Ectodermal cell (in vitro differentiated cells): ENCODE results near the gene CCDC14.
"Not testable (repeated sequence)": the region's sequence is repeated elsewhere in the genome, so short reads cannot be mapped to it uniquely, and the experiment has no call there.

Source experiments
- H3K27ac ChIP-seq: 2 replicates; pipeline ENCODE4 v1.7.0; 2013; ENCODE audit warnings: mild to moderate bottlenecking, low read depth, low read length; ENCODE audit not compliant: insufficient read depth, poor library complexity, severe bottlenecking
- H3K27me3 ChIP-seq: 2 replicates; pipeline ENCODE4 v1.7.0; 2013; ENCODE audit warnings: mild to moderate bottlenecking, low read length; ENCODE audit not compliant: insufficient read depth, control insufficient read depth, poor library complexity, severe bottlenecking
- H3K36me3 ChIP-seq: one replicate; pipeline ENCODE4 v1.7.0; 2013; ENCODE audit warnings: low read length; ENCODE audit not compliant: control insufficient read depth, insufficient read depth
- H3K4me1 ChIP-seq: one replicate; pipeline ENCODE4 v1.7.0; 2013; ENCODE audit warnings: low read length; ENCODE audit not compliant: control insufficient read depth, insufficient read depth
- H3K4me3 ChIP-seq: 2 replicates; pipeline ENCODE4 v1.7.0; 2013; ENCODE audit warnings: low read depth, low read length, control low read depth; ENCODE audit not compliant: insufficient read depth
- H3K9me3 ChIP-seq: 2 replicates; pipeline ENCODE4 v1.7.0; 2013; ENCODE audit warnings: mild to moderate bottlenecking, low read length, moderate library complexity; ENCODE audit not compliant: control insufficient read depth
- WGBS, 2 experiments: methylation state at CpG; one replicate each; pipeline ENCODE4 v1.1.7; 2013; ENCODE audit warnings: missing lambda C conversion rate in 2 of 2; 5-methylcytosine and 5-hydroxymethylcytosine counted together

The CCDC14 gene

GRCh38 chr3:123966799-123967198 is 5.8 kb upstream of the CCDC14 start:
- not testable (repeated sequence) for H3K36me3 ChIP-seq, H3K9me3 ChIP-seq, H3K4me3 ChIP-seq, H3K4me1 ChIP-seq, H3K27ac ChIP-seq
- 75 to 100% methylated on average over 1 of the region's 1 CpG for WGBS, 2 experiments
- H3K27me3 ChIP-seq: peaks cover 21% of the 10 kb centered on the region

DNA sequence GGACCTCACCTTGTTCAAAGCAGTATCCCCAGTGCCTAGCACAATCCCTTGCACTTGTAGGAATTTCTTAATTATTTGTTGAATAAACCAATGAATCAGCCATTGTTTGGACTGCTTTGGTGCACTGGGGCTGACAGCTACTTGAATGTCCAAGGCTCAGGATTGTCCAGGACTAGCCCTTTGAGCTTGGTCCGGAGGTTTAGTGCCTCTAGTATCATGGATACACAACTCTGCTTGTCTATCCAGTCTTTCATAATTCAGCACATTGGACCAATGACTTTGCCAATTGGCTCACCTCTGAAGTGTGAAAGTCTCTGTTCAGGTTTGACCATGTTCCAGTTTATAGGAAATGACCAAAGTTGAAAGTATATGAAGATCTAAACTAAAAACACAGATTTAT is 3.8 kb upstream of the CCDC14 start:
- H3K9me3 ChIP-seq, H3K27ac ChIP-seq, H3K36me3 ChIP-seq, H3K4me3 ChIP-seq, H3K4me1 ChIP-seq: not testable (repeated sequence)
- WGBS, 2 experiments: 100% methylated on average over 1 of the region's 1 CpG
- H3K27me3 ChIP-seq: peaks cover 26% of the 10 kb centered on the region

DNA sequence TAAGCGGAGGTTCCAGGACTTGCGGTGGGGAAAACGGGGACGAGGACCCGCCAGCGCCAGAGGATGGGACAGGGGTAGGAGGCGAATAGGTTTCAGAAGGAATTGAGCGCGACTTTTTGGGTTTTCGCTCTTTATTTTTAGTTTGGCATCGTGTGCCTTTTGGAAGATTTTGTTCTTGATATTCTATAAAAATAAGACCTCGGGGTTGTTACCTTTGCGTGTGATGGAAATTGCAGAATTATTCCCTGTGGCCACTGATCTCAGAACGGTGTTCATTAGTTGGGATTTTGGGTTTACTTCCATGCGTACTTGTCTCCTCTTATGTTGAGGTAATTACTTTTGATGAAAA is 453 bp upstream of the CCDC14 start:
- WGBS, 2 experiments: 5 to 7% methylated on average over 15 of the region's 15 CpGs
- Histone ChIP-seq H3K27ac (no peak overlapping the region), H3K4me1 (peaks cover 9% of the 10 kb centered on the region), H3K27me3 (peaks cover 26% of the 10 kb centered on the region), H3K4me3 (peak overlapping the region; percentile 73), H3K36me3 (no peaks in the 10 kb centered on the region), H3K9me3 (no peaks in the 10 kb centered on the region)

DNA sequence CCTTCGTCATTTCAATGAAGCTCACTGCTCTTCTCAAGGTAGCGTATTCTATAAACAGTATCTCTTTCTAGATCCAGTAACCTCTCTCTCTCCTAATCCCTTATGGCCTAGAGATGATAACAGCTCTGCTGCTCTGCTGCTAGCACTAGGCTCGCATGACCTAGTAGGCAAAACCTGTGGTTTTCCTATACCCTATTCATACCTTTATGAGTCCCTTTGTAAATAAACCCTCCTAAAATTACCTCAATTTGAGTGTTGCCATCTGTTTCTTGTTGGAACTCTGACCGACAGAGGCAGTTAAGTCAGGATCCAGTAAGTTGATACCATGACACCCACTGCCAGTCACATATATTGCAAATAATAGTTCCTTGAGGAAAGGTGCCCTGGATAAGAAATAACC is 7.3 kb downstream of the CCDC14 start:
- WGBS, 2 experiments: 94 to 95% methylated on average over 4 of the region's 4 CpGs
- Histone ChIP-seq H3K4me3 (no peak overlapping the region), H3K36me3 (peaks cover 20% of the 10 kb centered on the region), H3K27ac (no peak overlapping the region), H3K4me1 (peaks cover 7% of the 10 kb centered on the region), H3K9me3 (no peaks in the 10 kb centered on the region), H3K27me3 (no peaks in the 10 kb centered on the region)

DNA sequence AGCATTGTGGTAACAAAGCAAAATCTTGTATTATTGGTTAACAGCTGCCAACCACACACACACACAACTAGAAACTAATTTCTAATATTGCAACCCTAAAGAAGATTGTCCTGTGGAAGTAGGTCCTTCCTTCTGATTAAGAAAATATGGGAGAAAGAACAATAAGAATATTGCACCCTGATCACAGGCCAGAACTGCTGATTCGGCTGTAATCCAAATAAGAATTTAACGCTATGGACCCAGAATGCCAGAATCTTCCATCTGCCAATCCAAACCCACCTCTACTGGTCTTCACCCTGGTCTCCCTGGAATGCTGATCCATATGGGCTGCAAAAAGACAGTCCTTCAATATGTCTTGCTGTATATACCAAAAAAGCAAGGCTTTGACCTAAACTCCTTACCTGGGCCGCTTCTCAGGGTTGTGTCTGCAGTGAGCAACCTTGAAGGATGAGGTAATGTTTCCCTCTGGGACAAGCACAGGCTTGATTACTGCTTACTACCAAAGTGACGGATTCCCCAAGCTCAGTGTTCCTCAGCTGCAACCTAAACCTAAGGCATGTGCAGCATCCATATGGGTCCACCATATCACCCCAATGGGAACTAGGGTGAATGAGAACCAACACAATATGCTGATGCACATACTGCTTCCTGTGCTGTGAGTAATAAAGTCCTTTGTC is 8.0 kb downstream of the CCDC14 start:
- Histone ChIP-seq H3K9me3 (no peaks in the 10 kb centered on the region), H3K36me3 (peaks cover 27% of the 10 kb centered on the region), H3K4me3 (no peak overlapping the region), H3K4me1 (no peaks in the 10 kb centered on the region), H3K27me3 (no peaks in the 10 kb centered on the region), H3K27ac (no peak overlapping the region)
- WGBS, 2 experiments: 94% methylated on average over 4 of the region's 4 CpGs

GRCh38 chr3:123951522-123952447 is 9.2 kb downstream of the CCDC14 start:
- Histone ChIP-seq H3K9me3 (no peaks in the 10 kb centered on the region), H3K4me3 (no peak overlapping the region), H3K27ac (no peak overlapping the region), H3K4me1 (no peaks in the 10 kb centered on the region), H3K36me3 (peaks cover 32% of the 10 kb centered on the region), H3K27me3 (no peaks in the 10 kb centered on the region)
- 93 to 98% methylated on average over 5 to 6 of the region's 6 CpGs for WGBS, 2 experiments

- Histone ChIP-seq H3K4me1 (no peaks in the 10 kb centered on the region), H3K9me3 (no peaks in the 10 kb centered on the region), H3K27ac (no peak overlapping the region), H3K27me3 (no peaks in the 10 kb centered on the region), H3K4me3 (no peak overlapping the region), H3K36me3 (peaks cover 32% of the 10 kb centered on the region)
- 88 to 91% methylated on average over 1 to 2 of the region's 2 CpGs for WGBS, 2 experiments
Observed at GRCh38 chr3:123949641-123950040, 11.4 kb downstream of the CCDC14 start.

DNA sequence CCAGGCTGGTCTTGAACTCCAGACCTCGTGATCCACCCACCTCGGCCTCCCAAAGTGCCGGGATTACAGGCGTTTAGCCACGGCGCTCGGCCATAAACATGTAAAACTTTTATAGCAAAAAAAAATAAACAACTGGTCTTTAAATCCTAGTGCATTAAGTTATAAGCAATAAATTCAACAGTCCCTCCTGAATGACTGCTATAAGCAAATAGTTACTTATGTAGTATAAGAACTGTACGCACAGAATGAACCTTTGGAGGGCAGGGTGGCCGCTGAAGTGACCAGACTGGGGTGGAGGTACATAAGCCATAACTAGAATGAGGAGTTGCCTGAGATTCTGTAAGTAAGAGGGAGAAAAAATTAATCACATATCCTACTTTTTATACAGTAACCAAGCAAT is 12.6 kb downstream of the CCDC14 start:
- H3K36me3 ChIP-seq: peaks cover 38% of the 10 kb centered on the region
- no peaks in the 10 kb centered on the region for H3K4me1 ChIP-seq
- no peaks in the 10 kb centered on the region for H3K9me3 ChIP-seq
- no peak overlapping the region for H3K27ac ChIP-seq
- 97% methylated on average over 9 of the region's 9 CpGs for WGBS, 2 experiments
- no peak overlapping the region for H3K4me3 ChIP-seq
- no peaks in the 10 kb centered on the region for H3K27me3 ChIP-seq

GRCh38 chr3:123947482-123947881 is 13.5 kb downstream of the CCDC14 start:
- Histone ChIP-seq H3K27me3 (no peaks in the 10 kb centered on the region), H3K9me3 (no peaks in the 10 kb centered on the region), H3K4me1 (no peaks in the 10 kb centered on the region), H3K4me3 (no peak overlapping the region), H3K36me3 (peaks cover 39% of the 10 kb centered on the region), H3K27ac (no peak overlapping the region)

- Histone ChIP-seq H3K9me3 (no peaks in the 10 kb centered on the region), H3K4me1 (no peaks in the 10 kb centered on the region), H3K27me3 (no peaks in the 10 kb centered on the region), H3K27ac (no peak overlapping the region), H3K4me3 (no peak overlapping the region), H3K36me3 (peaks cover 20% of the 10 kb centered on the region)
- 100% methylated on average over 1 of the region's 1 CpG; no CpG with 5 or more reads in 1 of the 2 experiments for WGBS, 2 experiments
Observed at GRCh38 chr3:123941542-123941941, 19.5 kb downstream of the CCDC14 start.
